ENCODE results near the gene RDH16.
"Not testable (repeated sequence)": the region's sequence is repeated elsewhere in the genome, so short reads cannot be mapped to it uniquely, and the experiment has no call there.

RDH16 gene

DNA sequence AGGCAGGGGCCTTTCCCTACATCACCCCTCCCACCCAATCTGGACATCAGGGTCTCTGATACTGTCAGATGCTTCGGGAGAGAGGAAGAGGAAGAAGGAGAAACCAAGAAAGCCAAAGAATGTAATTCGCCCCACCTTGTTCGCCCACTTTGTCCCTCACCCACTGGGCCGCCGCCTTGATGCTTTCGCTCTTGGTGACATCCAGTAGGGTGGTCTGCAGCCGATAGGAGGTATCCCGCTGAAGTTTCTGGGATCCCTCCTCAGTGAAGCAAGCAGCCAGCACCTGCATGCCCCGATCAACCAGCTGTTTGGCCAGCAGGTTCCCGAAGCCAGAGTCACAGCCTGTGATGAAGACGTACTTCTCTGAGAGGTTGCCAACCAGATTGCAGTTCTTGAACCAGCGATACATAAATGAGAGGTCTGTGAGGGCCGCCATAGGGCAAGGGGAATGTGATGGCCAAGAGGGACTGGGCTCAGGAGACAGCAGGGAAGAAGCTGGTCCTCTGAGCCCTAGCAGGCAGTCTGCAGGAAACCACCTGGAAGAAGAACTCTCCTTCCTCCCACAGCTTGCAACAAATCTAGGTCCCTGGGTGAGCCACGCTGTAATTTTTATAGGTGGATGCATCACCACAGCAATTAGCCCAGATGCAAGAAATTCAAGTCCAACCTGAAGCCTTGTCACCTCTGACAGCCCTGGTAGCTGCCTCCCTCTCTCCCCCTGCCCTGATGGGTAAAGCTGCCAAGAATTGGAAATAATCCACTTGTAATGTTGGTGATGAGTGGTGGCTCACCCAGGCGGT, 23.4 kb downstream of the RDH16 start, which contains the start of gene SDR9C7:
Gene SDR9C7, minus strand, starts transcription at position 583 of the 800 bp plus-strand sequence. Its CDS starts 147 bp downstream, at position 436.
- no peaks in the 10 kb centered on the region for H3K36me3 ChIP-seq (ENCODE audit: control insufficient read depth, insufficient read depth, low read length)
- H3K27ac ChIP-seq (ENCODE audit: low read depth, low read length), result no peak within 1 kb of the TSS

DNA sequence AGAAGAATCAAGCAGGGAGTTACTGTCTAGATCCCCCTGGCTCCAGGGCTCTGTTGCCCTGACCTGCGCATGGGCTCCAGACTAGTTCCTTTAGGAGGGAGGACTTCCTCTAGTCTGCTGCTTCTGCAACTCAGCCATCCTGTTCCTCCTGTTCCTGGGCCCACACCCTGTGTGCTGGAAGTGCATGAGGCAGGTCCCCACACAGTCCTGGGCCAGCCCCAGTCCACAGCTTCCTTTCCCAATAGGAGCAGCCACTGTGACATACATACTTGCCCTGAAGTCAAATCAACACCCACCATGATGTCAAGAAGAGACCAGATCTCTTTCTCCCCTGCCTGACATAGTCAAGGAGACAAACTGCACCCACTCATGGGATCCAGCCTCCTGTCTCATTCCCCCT, 24.5 kb downstream of the RDH16 start:
- peaks cover 20% of the 10 kb centered on the region for H3K4me1 ChIP-seq (ENCODE audit: control insufficient read depth, insufficient read depth, low read length)
- H3K27ac ChIP-seq (ENCODE audit: low read depth, low read length), result no peak overlapping the region
- H3K9me3 ChIP-seq (ENCODE audit: control insufficient read depth, insufficient read depth, low read depth, low read length), result no peaks in the 10 kb centered on the region
- H3K4me3 ChIP-seq (ENCODE audit: low read depth, low read length), result no peak overlapping the region
- no peak overlapping the region for H3K9ac ChIP-seq (ENCODE audit: low read length)
- H3K27me3 ChIP-seq (ENCODE audit: control insufficient read depth, insufficient read depth, low read length), result peaks cover 3% of the 10 kb centered on the region; the same call in 1 of the 2 replicates
- H3K36me3 ChIP-seq (ENCODE audit: control insufficient read depth, insufficient read depth, low read length), result no peaks in the 10 kb centered on the region

More for the DNA sequence above, 23.4 kb downstream of the RDH16 start, which contains the start of gene SDR9C7:
- Histone ChIP-seq H3K9me3 (ENCODE audit: control insufficient read depth, insufficient read depth, low read depth, low read length) (no peaks in the 10 kb centered on the region), H3K4me1 (ENCODE audit: control insufficient read depth, insufficient read depth, low read length) (peaks cover 13% of the 10 kb centered on the region), H3K4me3 (ENCODE audit: low read depth, low read length) (no peak within 1 kb of the TSS), H3K27me3 (ENCODE audit: control insufficient read depth, insufficient read depth, low read length) (peaks cover 3% of the 10 kb centered on the region; the same call in 1 of the 2 replicates), H3K9ac (ENCODE audit: low read length) (no peak within 1 kb of the TSS)

- Histone ChIP-seq H3K9me3 (ENCODE audit: control insufficient read depth, insufficient read depth, low read depth, low read length) (no peaks in the 10 kb centered on the region), H3K4me3 (ENCODE audit: low read depth, low read length) (no peak overlapping the region), H3K27ac (ENCODE audit: low read depth, low read length) (no peak overlapping the region), H3K27me3 (ENCODE audit: control insufficient read depth, insufficient read depth, low read length) (peaks cover 3% of the 10 kb centered on the region; the same call in 1 of the 2 replicates), H3K36me3 (ENCODE audit: control insufficient read depth, insufficient read depth, low read length) (no peaks in the 10 kb centered on the region), H3K4me1 (ENCODE audit: control insufficient read depth, insufficient read depth, low read length) (peaks cover 22% of the 10 kb centered on the region), H3K9ac (ENCODE audit: low read length) (no peak overlapping the region)
Measured at GRCh38 chr12:56932146-56932545, 25.3 kb downstream of the RDH16 start.

GRCh38 chr12:56931474-56931978, 25.9 kb downstream of the RDH16 start:
- H3K9ac ChIP-seq (ENCODE audit: low read length), result no peak overlapping the region
- H3K27ac ChIP-seq (ENCODE audit: low read depth, low read length), result no peak overlapping the region

DNA sequence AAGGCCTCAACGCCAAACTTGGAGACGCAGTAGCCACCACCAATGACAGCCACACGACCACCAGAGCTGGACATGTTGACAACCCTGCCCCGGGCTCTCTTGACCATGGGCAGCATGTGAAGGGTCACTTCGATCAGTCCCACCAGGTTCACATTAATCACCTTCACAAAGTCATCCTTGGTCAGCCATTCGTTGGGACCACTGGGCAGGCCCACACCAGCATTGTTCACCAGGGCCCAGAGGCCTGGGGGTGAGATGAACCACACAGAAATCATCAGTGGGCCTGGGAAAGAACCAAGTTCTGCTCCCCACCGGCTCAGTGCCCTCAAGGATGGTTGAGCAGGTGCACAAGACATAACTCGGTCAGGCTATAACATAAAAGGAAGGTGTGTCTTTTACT, 27.2 kb downstream of the RDH16 start:
- Histone ChIP-seq H3K4me1 (ENCODE audit: control insufficient read depth, insufficient read depth, low read length) (peaks cover 22% of the 10 kb centered on the region), H3K9ac (ENCODE audit: low read length) (no peak overlapping the region), H3K27me3 (ENCODE audit: control insufficient read depth, insufficient read depth, low read length) (no peaks in the 10 kb centered on the region), H3K9me3 (ENCODE audit: control insufficient read depth, insufficient read depth, low read depth, low read length) (no peaks in the 10 kb centered on the region), H3K4me3 (ENCODE audit: low read depth, low read length) (no peak overlapping the region), H3K27ac (ENCODE audit: low read depth, low read length) (no peak overlapping the region), H3K36me3 (ENCODE audit: control insufficient read depth, insufficient read depth, low read length) (no peaks in the 10 kb centered on the region)

More at GRCh38 chr12:56931474-56931978, 25.9 kb downstream of the RDH16 start:
- 0 out of 2 replicates have a peak overlapping the region, but pooled peaks have one; percentile 2 for H3K4me3 ChIP-seq (ENCODE audit: low read depth, low read length)
- H3K4me1 ChIP-seq (ENCODE audit: control insufficient read depth, insufficient read depth, low read length), result peaks cover 22% of the 10 kb centered on the region
- no peaks in the 10 kb centered on the region; the same call in 1 of the 2 replicates for H3K27me3 ChIP-seq (ENCODE audit: control insufficient read depth, insufficient read depth, low read length)
- H3K9me3 ChIP-seq (ENCODE audit: control insufficient read depth, insufficient read depth, low read depth, low read length), result no peaks in the 10 kb centered on the region
- no peaks in the 10 kb centered on the region for H3K36me3 ChIP-seq (ENCODE audit: control insufficient read depth, insufficient read depth, low read length)

- no peak overlapping the region for H3K4me3 ChIP-seq (ENCODE audit: low read depth, low read length)
- H3K9ac ChIP-seq (ENCODE audit: low read length), result no peak overlapping the region
- H3K4me1 ChIP-seq (ENCODE audit: control insufficient read depth, insufficient read depth, low read length), result peaks cover 22% of the 10 kb centered on the region
- H3K27me3 ChIP-seq (ENCODE audit: control insufficient read depth, insufficient read depth, low read length), result no peaks in the 10 kb centered on the region
- no peaks in the 10 kb centered on the region for H3K9me3 ChIP-seq (ENCODE audit: control insufficient read depth, insufficient read depth, low read depth, low read length)
- H3K36me3 ChIP-seq (ENCODE audit: control insufficient read depth, insufficient read depth, low read length), result no peaks in the 10 kb centered on the region
- no peak overlapping the region for H3K27ac ChIP-seq (ENCODE audit: low read depth, low read length)
Measured at GRCh38 chr12:56929780-56930179, 27.6 kb downstream of the RDH16 start.

DNA sequence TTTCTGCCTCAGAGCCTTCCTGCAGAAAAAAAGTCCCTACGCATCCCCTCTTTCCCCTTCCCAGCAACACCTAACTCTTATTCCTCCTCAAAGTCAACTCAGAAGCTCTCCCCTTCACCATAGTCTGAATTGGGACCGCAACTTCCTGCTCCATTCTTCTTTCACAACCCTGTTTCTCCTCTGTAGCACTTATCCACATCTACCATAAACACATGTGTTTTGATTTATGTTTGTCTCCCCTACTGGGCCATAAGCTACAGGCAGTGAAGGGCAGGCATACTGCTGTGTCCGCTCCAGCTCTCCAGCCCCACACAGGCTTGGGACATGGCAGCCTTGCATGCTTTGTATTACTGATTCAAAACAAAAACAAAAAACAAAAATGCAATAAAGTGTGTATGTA, 29.1 kb downstream of the RDH16 start:
- H3K4me1 ChIP-seq (ENCODE audit: control insufficient read depth, insufficient read depth, low read length), result peaks cover 22% of the 10 kb centered on the region
- no peak overlapping the region for H3K27ac ChIP-seq (ENCODE audit: low read depth, low read length)
- H3K36me3 ChIP-seq (ENCODE audit: control insufficient read depth, insufficient read depth, low read length), result no peaks in the 10 kb centered on the region
- no peaks in the 10 kb centered on the region for H3K9me3 ChIP-seq (ENCODE audit: control insufficient read depth, insufficient read depth, low read depth, low read length)
- no peak overlapping the region for H3K9ac ChIP-seq (ENCODE audit: low read length)
- H3K4me3 ChIP-seq (ENCODE audit: low read depth, low read length), result no peak overlapping the region
- H3K27me3 ChIP-seq (ENCODE audit: control insufficient read depth, insufficient read depth, low read length), result no peaks in the 10 kb centered on the region

- H3K36me3 ChIP-seq (ENCODE audit: control insufficient read depth, insufficient read depth, low read length), result no peaks in the 10 kb centered on the region
- no peak overlapping the region for H3K27ac ChIP-seq (ENCODE audit: low read depth, low read length)
- H3K9ac ChIP-seq (ENCODE audit: low read length), result no peak overlapping the region
- H3K27me3 ChIP-seq (ENCODE audit: control insufficient read depth, insufficient read depth, low read length), result no peaks in the 10 kb centered on the region
- no peak overlapping the region for H3K4me3 ChIP-seq (ENCODE audit: low read depth, low read length)
- no peaks in the 10 kb centered on the region for H3K9me3 ChIP-seq (ENCODE audit: control insufficient read depth, insufficient read depth, low read depth, low read length)
- H3K4me1 ChIP-seq (ENCODE audit: control insufficient read depth, insufficient read depth, low read length), result peaks cover 18% of the 10 kb centered on the region
Measured at GRCh38 chr12:56927281-56927680, 30.1 kb downstream of the RDH16 start.

GRCh38 chr12:56922031-56922430, 35.4 kb downstream of the RDH16 start:
- H3K36me3 ChIP-seq (ENCODE audit: control insufficient read depth, insufficient read depth, low read length), result no peaks in the 10 kb centered on the region
- H3K4me1 ChIP-seq (ENCODE audit: control insufficient read depth, insufficient read depth, low read length), result no peaks in the 10 kb centered on the region
- no peak overlapping the region for H3K27ac ChIP-seq (ENCODE audit: low read depth, low read length)
- no peaks in the 10 kb centered on the region for H3K27me3 ChIP-seq (ENCODE audit: control insufficient read depth, insufficient read depth, low read length)
- no peak overlapping the region for H3K4me3 ChIP-seq (ENCODE audit: low read depth, low read length)
- H3K9me3 ChIP-seq (ENCODE audit: control insufficient read depth, insufficient read depth, low read depth, low read length), result 0 out of 2 replicates have a peak, but pooled peaks cover 3% of the 10 kb centered on the region
- H3K9ac ChIP-seq (ENCODE audit: low read length), result no peak overlapping the region

- Histone ChIP-seq H3K9me3 (ENCODE audit: control insufficient read depth, insufficient read depth, low read depth, low read length) (0 out of 2 replicates have a peak, but pooled peaks cover 3% of the 10 kb centered on the region), H3K4me3 (ENCODE audit: low read depth, low read length) (no peak overlapping the region), H3K27me3 (ENCODE audit: control insufficient read depth, insufficient read depth, low read length) (no peaks in the 10 kb centered on the region), H3K27ac (ENCODE audit: low read depth, low read length) (no peak overlapping the region), H3K36me3 (ENCODE audit: control insufficient read depth, insufficient read depth, low read length) (no peaks in the 10 kb centered on the region), H3K9ac (ENCODE audit: low read length) (no peak overlapping the region), H3K4me1 (ENCODE audit: control insufficient read depth, insufficient read depth, low read length) (no peaks in the 10 kb centered on the region)
Measured at GRCh38 chr12:56921346-56921745, 36.1 kb downstream of the RDH16 start.

GRCh38 chr12:56918139-56918538, 39.3 kb downstream of the RDH16 start:
- not testable (repeated sequence) for H3K4me1 ChIP-seq (ENCODE audit: control insufficient read depth, insufficient read depth, low read length); H3K36me3 ChIP-seq (ENCODE audit: control insufficient read depth, insufficient read depth, low read length); H3K9me3 ChIP-seq (ENCODE audit: control insufficient read depth, insufficient read depth, low read depth, low read length); H3K4me3 ChIP-seq (ENCODE audit: low read depth, low read length); H3K27me3 ChIP-seq (ENCODE audit: control insufficient read depth, insufficient read depth, low read length); H3K27ac ChIP-seq (ENCODE audit: low read depth, low read length); H3K9ac ChIP-seq (ENCODE audit: low read length)
